IPS-11a (cell line): ENCODE data around the gene CTAGE9.
"Not testable (repeated sequence)": the region's sequence is repeated elsewhere in the genome, so short reads cannot be mapped to it uniquely, and the experiment has no call there.

ENCODE experiments used
- H3K4me3 ChIP-seq: one replicate; pipeline ENCODE4 v1.5.1; 2013; ENCODE audit warnings: low read depth, low read length, control low read depth

CTAGE9 gene

GRCh38 chr6:131710917-131711316 is at the start of gene CTAGE9:
CTAGE9 (minus strand) TSS chr6:131711017; CDS start chr6:131711017, 0 bp downstream.
- not testable (repeated sequence) for H3K4me3 ChIP-seq

- H3K4me3 ChIP-seq, result no peak overlapping the region
Measured at GRCh38 chr6:131758920-131759319, 48.1 kb upstream of the CTAGE9 start.

GRCh38 chr6:131756039-131756438 is 45.2 kb upstream of the CTAGE9 start:
- no peak overlapping the region for H3K4me3 ChIP-seq

- no peak overlapping the region for H3K4me3 ChIP-seq
Measured at GRCh38 chr6:131755597-131755996, 44.8 kb upstream of the CTAGE9 start.

GRCh38 chr6:131754715-131755567 is 44.1 kb upstream of the CTAGE9 start:
- no peak overlapping the region for H3K4me3 ChIP-seq

- no peak overlapping the region for H3K4me3 ChIP-seq
Measured at GRCh38 chr6:131754088-131754487, 43.3 kb upstream of the CTAGE9 start.

- not testable (repeated sequence) for H3K4me3 ChIP-seq
Measured at GRCh38 chr6:131751012-131751715, 40.3 kb upstream of the CTAGE9 start.

GRCh38 chr6:131749023-131749422 is 38.2 kb upstream of the CTAGE9 start:
- H3K4me3 ChIP-seq, result no peak overlapping the region

- H3K4me3 ChIP-seq, result no peak overlapping the region
Measured at GRCh38 chr6:131747821-131748353, 37.1 kb upstream of the CTAGE9 start.

GRCh38 chr6:131745476-131745875 is 34.7 kb upstream of the CTAGE9 start:
- no peak overlapping the region for H3K4me3 ChIP-seq

GRCh38 chr6:131744432-131745287 is 33.8 kb upstream of the CTAGE9 start:
- H3K4me3 ChIP-seq, result no peak overlapping the region

GRCh38 chr6:131741688-131742393 is 31.0 kb upstream of the CTAGE9 start:
- no peak overlapping the region for H3K4me3 ChIP-seq

GRCh38 chr6:131740161-131740560 is 29.3 kb upstream of the CTAGE9 start:
- no peak overlapping the region for H3K4me3 ChIP-seq

- no peak overlapping the region for H3K4me3 ChIP-seq
Measured at GRCh38 chr6:131739136-131739535, 28.3 kb upstream of the CTAGE9 start.

- H3K4me3 ChIP-seq, result no peak overlapping the region
Measured at GRCh38 chr6:131736811-131737210, 26.0 kb upstream of the CTAGE9 start.

- no peak overlapping the region for H3K4me3 ChIP-seq
Measured at GRCh38 chr6:131736003-131736596, 25.3 kb upstream of the CTAGE9 start.

- no peak overlapping the region for H3K4me3 ChIP-seq
Measured at GRCh38 chr6:131733376-131734016, 22.7 kb upstream of the CTAGE9 start.

- H3K4me3 ChIP-seq, result no peak overlapping the region
Measured at GRCh38 chr6:131731224-131731623, 20.4 kb upstream of the CTAGE9 start.

GRCh38 chr6:131730264-131730663 is 19.4 kb upstream of the CTAGE9 start:
- H3K4me3 ChIP-seq, result no peak overlapping the region
